Measurements from ENCODE around the gene MTA1. TPM values are rescaled to one million over a fixed set of nuclear protein-coding genes. Genes with fewer than 3 reads are reported as not detected.

MTA1 gene
- total RNA-seq, 2 donors from 2014 or later, result 59.2 to 77.4 TPM

DNA sequence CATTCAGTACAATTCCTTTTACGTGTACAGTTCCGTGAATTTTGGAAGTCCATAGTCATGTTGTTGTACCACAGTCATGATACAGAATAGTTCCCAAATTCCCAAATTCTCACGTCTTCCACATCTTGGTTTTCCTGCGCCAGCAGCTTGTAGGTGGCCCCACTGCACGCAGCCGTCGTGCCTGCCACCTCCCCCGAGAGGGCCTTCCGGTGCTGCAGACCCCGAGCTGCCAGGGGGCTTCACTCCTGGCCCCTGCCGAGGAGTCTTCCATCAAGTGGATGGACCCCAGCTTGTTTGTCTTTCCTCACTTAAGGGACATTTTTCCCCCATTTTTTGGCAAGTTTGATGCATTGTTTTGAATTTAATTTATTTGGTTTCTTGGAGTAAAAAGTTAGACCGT lies 16.8 kb downstream of the MTA1 start:
- ATAC-seq (no peak), DNase-seq (no peak)
- intact Hi-C loops (cut with DNase I, micrococcal nuclease), result no loop called here

DNA sequence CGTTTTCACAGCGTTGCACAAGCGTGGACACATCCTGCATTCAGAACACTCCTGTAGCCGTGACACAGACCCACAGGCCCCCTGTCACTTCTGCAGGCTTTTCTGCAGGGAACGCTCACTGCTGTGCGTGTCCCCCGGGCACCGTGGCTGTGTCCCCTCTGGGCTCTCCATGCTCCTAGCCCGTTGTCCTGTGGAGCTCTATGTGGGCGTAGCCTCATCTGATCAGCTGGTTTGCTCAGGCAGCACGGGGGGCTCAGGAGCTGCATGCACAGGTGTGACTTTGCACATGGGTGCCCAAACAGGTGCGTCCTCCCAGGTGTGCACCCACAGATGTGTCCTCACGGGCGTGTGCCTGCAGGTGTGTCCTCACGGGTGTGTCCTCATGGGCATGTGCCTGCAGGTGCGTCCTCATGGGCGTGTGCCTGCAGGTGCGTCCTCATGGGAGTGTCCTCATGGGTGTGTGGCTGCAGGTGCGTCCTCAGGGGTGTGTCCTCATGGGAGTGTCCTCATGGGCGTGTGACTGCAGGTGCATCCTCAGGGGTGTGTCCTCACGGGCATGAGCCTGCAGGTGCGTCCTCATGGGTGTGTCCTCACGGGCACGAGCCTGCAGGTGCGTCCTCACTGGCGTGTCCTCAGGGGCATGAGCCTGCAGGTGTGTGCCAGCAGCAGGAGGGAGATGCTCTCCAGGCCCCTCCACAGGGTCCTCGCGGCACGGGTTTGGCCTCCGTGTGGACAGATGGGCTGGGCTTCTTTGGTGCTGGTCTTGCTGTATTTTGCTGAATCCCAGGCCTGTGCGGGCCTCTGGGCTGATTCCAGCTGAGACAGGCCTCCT lies 17.5 kb downstream of the MTA1 start:
- intact Hi-C loops (cut with DNase I, micrococcal nuclease), result no loop called here
- DNase-seq (peak in 1 of 2 donors; percentile 41), ATAC-seq (peak; percentile 96)

DNA sequence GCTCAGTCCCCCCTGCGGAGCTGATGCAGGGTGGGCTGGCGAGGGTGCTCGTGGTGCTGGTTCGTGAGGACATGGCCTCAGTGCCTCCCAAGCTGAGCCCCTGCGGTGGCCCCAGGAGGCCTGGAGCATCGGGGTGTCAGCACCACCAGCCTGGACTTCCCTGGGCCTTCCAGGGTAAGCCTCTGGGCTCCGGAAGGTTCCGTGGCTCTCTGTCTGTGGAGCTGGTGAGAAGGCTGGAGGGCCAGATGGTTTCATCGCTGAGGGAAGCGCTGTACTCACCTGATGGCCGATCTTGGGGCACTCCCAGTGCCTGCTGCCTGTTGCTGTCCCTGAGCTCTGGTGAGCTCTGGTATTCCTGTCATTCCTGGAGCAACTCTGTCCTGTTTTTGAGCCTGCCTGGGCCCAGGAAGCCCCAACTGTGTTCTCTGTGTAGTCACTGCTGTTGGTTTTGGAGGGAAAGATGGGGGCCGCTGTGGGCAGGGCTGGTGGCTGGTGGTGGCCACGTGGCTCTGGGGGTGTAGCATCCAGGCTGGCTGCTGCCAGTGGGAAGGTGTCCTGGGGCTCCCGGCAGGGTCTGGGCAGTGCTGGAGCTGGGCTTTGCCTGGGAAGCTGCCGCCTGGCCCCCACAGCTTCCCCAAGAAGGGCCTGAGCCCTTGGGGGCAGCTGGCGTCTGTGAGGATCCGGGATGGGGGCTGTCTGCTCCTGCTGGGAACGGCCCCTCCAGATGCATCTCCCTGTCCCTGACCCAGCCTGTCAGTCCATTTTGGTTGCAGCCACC lies 18.3 kb downstream of the MTA1 start:
- DNase-seq, result no peak
- ATAC-seq, result no peak
- intact Hi-C loops (cut with DNase I, micrococcal nuclease), result no loop called here

GRCh38 chr14:105439179-105439578 lies 19.6 kb downstream of the MTA1 start:
- intact Hi-C loops (cut with DNase I, micrococcal nuclease), result no loop called here
- no peak for DNase-seq
- no peak for ATAC-seq

DNA sequence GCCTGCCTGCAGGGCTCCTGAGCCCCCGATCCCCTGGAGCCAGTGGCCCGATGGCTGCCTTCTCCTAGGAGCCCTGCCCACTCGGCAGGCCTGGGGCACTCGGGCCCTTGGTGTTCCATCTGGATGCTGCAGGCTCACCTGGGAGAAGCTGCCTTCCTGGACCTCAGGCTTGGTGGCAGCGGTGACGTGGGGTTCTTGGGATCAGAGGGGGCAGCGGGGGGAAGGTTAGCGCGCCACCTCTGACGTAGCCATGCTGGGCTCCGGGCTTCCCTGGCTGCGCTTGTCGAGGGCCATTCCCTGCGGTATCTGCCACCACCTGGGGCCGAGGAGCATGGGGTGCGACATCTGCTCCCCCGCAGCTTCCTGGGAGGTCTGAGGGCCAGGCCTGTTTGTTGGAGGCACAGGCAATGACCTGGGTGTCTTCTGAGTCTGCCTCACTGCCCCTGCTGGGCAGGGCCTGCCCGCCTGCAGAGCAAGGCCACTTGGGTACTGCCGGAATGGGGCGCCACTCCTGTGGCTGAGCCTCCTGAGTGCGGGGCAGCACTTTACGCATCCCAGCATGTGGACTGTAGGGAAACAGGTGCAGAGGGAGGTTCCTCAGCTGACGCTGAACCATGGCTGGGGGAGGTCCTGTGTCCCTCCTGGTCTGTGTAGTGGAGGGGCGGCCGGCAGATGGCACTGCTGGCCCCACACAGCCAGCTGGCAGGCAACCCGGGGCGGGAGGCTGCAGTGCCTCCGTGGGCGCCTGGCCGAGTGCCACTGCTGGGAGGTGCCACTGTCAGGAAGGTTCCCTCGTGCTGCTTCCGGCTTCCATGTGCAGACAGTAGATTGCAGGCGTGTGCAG lies 20.3 kb downstream of the MTA1 start:
- no peak for DNase-seq
- no peak for ATAC-seq
- intact Hi-C loops (cut with DNase I, micrococcal nuclease), result no loop called here

GRCh38 chr14:105440554-105440900 lies 20.9 kb downstream of the MTA1 start:
- no peak for ATAC-seq
- no peak for DNase-seq
- intact Hi-C loops (cut with DNase I, micrococcal nuclease), result no loop called here

DNA sequence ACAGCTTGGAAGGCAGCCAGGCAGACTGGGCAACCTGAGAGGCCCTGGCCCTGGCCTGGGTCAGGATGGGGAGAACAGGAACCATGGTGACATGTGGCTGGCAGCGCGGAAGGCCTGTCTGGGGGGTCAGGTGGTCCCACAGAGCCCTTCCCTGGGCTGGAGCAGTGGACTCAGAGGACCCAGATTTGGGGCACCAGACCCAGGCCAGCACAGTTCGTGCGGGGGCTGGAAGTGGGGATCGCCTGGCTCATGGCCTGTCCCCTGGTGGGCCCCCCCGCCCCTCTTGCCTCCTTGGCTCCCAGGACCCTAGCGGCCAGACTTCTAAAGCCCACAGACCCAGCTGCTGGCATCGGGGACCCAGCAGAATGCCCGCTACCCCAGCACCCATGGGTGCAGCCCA lies 21.4 kb downstream of the MTA1 start:
- intact Hi-C loops (cut with DNase I, micrococcal nuclease), result no loop called here
- no peak for ATAC-seq

DNA sequence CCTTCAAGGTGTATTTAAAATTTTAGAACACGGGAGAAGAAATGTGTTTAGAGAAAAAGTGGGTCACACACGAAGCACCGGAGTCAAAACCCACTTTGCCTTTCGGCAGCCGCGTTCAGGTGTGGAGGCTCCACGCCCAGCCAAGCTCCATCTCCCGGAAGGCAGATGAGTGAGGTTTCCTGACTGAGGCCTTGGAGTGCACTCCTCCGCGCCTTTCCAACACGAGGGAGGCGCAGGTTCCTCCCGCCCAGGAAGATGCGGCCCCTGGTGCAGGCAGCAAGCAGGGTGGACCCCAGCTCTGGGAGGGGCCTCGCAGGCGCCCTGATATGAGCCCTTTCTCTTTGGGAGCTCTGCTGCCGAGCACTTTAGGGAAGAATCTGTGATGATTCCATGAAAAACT lies 22.5 kb downstream of the MTA1 start:
- no peak for ATAC-seq
- DNase-seq, result no peak
- intact Hi-C loops (cut with DNase I, micrococcal nuclease), result no loop called here

More for the DNA sequence above, 21.4 kb downstream of the MTA1 start:
- DNase-seq, result no peak

GRCh38 chr14:105442834-105443233 lies 23.2 kb downstream of the MTA1 start:
- intact Hi-C loops (cut with DNase I, micrococcal nuclease), result no loop called here
- no peak for ATAC-seq
- no peak for DNase-seq

DNA sequence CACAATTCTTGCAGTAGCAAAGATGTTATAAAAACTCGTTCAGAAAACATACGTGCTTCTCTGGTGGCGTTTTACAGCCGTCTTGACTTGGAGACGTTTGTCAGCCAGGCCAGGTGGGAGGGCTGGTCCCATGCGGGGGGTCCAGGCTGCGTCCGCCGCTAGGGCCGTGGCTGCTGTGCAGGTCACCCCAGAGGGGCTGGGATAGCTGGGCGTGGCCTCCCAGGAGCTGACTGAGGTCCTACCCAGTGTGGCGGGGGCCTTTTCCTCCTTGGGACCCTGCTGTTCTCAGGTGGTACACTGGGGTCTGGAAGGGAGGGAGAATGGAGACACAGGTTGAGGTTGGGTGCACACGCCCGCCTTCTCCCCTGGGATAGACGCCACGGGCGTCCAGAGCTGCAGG lies 25.2 kb downstream of the MTA1 start:
- DNase-seq, result no peak
- intact Hi-C loops (cut with DNase I, micrococcal nuclease), result no loop called here
- ATAC-seq, result no peak

DNA sequence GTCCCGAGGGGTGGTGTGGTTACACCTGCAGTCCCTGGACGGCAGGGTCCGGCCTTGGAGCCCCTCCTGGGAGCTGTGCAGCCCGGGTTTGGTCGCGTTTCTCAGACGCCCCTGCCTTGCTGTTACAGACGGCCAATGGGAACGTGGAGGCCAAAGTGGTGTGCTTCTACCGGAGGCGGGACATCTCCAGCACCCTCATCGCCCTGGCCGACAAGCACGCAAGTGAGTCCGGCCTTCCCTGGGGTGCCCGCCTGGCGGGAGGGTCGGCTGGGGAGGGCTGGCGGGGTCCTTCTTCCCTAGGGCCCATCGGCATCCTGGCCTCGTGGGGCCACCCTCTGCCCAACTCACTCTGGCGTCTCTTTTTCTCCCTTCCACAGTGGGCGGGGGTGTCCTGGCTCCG lies 25.7 kb downstream of the MTA1 start:
- intact Hi-C loops (cut with DNase I, micrococcal nuclease), result no loop called here
- DNase-seq (no peak), ATAC-seq (no peak)

DNA sequence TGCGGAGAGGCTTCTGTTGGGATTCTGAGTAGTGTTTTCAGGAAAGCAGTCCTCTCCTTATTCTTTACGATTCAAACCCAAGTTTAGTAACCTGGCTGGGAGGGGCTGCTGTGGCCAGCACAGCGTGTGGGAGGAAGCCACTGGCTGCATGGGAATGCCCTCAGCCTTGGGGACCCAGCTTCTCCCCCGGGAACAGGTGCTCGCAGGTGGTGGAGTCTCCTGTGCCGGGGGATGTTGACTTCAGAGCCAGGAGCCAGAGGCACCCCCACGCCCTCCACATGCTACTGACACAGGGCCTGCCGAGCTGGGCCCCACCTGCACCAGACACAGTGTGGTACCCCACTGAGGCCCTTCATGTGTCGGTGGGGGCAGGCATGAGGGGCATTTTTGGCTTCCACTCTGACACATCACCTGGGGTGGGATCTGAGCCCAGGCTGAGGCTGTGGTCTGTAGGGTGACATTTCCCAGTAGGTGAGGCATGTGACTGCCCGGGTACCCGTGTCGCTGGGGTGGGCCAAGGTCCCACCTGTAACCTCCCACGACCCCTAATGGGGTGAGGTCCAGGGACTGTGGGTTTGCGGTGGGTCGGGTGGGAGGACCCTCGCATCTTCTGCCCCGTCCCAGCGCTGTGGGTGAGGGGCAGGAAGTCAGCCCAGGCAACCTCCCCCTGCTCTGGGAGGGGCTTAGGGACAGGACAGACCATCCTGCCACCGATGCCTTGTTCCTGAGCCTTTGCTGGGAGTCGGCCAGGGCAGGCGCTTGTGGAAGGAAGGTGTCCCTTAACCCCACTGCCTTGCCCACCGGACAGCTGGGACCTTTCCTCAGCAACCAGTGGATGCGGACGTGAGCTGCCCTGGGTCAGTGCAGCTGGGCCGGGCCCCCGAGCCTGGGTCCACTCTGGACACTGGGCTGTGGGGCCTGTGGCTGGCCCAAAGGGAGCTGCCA lies 26.5 kb downstream of the MTA1 start:
- DNase-seq, result no peak
- no peak for ATAC-seq
- intact Hi-C loops (cut with DNase I, micrococcal nuclease), result no loop called here

- ATAC-seq (no peak), DNase-seq (no peak)
- intact Hi-C loops (cut with DNase I, micrococcal nuclease), result no loop called here
These were observed 27.3 kb downstream of the MTA1 start for GRCh38 chr14:105446971-105447370.

- no peak for DNase-seq
- intact Hi-C loops (cut with DNase I, micrococcal nuclease), result no loop called here
These were observed 28.3 kb downstream of the MTA1 start for GRCh38 chr14:105447651-105448640.

GRCh38 chr14:105448706-105449111 lies 29.1 kb downstream of the MTA1 start:
- DNase-seq (peak in 1 of 2 donors; percentile 67), ATAC-seq (peak; percentile 84)
- intact Hi-C loops (cut with DNase I, micrococcal nuclease), result no loop called here

More at GRCh38 chr14:105447651-105448640, 28.3 kb downstream of the MTA1 start:
- peak; percentile 4 for ATAC-seq

GRCh38 chr14:105449276-105450122 lies 29.9 kb downstream of the MTA1 start:
- no peak for DNase-seq
- ATAC-seq, result no peak
- intact Hi-C loops (cut with DNase I, micrococcal nuclease), result no loop called here
